C4-2B (cell line): Measurements from ENCODE around the gene CACNA1B.

ENCODE experiments used
- CTCF ChIP-seq: fragments of 450-650 bp; conservative IDR thresholded peaks from 2 replicates; pipeline ENCODE4 v1.5.1; 2017; ENCODE audit warnings: mild to moderate bottlenecking
- ZFX ChIP-seq: fragments of 450-650 bp; IDR thresholded peaks from 2 replicates; pipeline ENCODE4 v1.6.1; 2017

- TF ChIP-seq CTCF = no peak
- no peak for TF ChIP-seq ZFX
These were observed 42.1 kb downstream of the CACNA1B start for GRCh38 chr9:137919649-137920141.
